ENCODE measurements around the gene ARMH1.

DNA sequence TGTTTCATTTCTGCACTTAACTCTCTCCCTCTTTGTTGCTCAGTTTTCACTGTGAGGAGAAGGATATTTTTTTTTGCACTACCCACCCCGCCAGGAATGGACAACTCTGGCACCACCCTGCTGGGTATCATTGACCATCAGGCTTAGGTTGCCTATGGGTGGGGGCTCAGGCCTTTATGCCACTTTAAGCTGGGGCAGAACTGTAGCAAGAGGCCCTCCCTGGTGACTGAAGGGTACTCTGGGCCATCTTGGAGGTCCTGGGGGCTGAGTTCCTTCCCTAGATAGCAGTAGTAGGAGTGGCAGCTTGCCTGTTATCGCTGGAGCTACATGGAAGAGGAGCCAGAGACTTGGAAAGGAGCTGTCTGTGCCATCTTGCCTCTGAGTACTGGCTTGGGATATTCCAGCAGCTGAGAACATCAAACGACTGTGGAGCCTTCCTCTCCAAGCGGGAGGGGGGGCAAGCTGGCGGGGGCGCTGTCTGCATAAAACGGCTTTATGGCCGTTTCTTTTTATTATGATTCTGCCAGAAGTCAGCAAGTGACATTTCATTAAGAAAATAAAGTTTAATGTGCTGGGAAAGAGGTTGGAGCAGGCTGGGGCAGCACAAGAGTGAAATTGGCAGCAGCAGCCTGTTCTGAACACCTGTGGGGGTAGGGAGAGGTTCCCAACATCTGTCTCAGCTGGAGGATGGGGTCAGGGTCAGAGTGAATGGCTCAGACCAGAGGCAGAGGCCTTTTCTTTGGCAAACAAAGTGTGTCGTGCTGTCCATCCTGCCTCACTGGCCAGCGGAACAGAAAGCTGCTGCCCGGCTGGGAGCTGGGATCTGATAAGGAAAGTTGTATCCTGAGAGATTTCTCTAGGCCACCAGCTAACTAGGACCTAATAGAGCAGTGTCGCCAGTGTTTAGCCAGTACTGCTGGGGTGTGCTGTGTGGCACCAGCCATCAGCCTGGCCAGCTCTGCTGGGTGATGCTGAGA lies 33.1 kb upstream of the ARMH1 start:
- TF ChIP-seq, protein P1, sequence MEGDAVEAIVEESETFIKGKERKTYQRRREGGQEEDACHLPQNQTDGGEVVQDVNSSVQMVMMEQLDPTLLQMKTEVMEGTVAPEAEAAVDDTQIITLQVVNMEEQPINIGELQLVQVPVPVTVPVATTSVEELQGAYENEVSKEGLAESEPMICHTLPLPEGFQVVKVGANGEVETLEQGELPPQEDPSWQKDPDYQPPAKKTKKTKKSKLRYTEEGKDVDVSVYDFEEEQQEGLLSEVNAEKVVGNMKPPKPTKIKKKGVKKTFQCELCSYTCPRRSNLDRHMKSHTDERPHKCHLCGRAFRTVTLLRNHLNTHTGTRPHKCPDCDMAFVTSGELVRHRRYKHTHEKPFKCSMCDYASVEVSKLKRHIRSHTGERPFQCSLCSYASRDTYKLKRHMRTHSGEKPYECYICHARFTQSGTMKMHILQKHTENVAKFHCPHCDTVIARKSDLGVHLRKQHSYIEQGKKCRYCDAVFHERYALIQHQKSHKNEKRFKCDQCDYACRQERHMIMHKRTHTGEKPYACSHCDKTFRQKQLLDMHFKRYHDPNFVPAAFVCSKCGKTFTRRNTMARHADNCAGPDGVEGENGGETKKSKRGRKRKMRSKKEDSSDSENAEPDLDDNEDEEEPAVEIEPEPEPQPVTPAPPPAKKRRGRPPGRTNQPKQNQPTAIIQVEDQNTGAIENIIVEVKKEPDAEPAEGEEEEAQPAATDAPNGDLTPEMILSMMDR (IDR thresholded peaks at IDR 0.05 in 8 of 11, conservative IDR thresholded peaks at IDR 0.05 in 3 of 11), result no peak
- TF ChIP-seq POLR2A (IDR thresholded peaks at IDR 0.05), result no peak

Measured in spleen (tissue), 7 donors.